Astrocyte of the spinal cord (primary cell): ENCODE results near the gene P2RX7.

Experiments
- DNase-seq: peaks from one replicate; pipeline ENCODE4 v3.0.0; 2011; ENCODE audit warnings: low read depth, low spot score
- H3K4me3 ChIP-seq: 2 replicates; pipeline ENCODE4 v1.5.1; 2011; ENCODE audit warnings: low read depth, mild to moderate bottlenecking, low read length, moderate library complexity
- in situ Hi-C: cut with HindIII; loops from 2 replicates; pipeline ENCODE4 v1.10.0; 2017; ENCODE audit warnings: low sequenced_read_pairs
- TF ChIP-seq, protein P1 (sequence below): IDR thresholded peaks from 2 replicates; pipeline ENCODE4 v1.5.1; 2012; ENCODE audit warnings: low read depth, mild to moderate bottlenecking, low read length, inconsistent platforms

The P2RX7 gene

DNA sequence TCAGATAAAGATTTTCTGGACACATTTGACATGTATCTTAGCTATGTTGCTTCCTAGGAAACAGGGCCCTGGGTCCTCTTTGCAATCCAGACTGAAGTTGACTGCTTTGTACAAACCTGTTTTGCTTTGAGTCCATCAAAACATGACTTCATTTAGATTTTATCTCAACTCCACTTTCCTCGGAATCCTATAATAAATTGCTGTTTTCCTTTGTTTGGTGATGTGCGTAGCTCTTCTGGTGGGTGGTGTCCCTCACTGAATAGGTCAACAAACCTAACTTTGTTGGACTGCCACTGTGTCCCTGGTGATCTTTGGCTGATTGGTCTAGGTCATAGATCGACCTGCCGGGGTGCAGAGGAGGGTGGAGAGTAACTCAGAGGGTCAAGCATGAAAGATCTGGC, 735 bp upstream of the P2RX7 start:
- TF ChIP-seq, protein P1, sequence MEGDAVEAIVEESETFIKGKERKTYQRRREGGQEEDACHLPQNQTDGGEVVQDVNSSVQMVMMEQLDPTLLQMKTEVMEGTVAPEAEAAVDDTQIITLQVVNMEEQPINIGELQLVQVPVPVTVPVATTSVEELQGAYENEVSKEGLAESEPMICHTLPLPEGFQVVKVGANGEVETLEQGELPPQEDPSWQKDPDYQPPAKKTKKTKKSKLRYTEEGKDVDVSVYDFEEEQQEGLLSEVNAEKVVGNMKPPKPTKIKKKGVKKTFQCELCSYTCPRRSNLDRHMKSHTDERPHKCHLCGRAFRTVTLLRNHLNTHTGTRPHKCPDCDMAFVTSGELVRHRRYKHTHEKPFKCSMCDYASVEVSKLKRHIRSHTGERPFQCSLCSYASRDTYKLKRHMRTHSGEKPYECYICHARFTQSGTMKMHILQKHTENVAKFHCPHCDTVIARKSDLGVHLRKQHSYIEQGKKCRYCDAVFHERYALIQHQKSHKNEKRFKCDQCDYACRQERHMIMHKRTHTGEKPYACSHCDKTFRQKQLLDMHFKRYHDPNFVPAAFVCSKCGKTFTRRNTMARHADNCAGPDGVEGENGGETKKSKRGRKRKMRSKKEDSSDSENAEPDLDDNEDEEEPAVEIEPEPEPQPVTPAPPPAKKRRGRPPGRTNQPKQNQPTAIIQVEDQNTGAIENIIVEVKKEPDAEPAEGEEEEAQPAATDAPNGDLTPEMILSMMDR, result no peak
- no peak for DNase-seq
- H3K4me3 ChIP-seq, result no peak overlapping the region
- in situ Hi-C loops, result no loop called here

DNA sequence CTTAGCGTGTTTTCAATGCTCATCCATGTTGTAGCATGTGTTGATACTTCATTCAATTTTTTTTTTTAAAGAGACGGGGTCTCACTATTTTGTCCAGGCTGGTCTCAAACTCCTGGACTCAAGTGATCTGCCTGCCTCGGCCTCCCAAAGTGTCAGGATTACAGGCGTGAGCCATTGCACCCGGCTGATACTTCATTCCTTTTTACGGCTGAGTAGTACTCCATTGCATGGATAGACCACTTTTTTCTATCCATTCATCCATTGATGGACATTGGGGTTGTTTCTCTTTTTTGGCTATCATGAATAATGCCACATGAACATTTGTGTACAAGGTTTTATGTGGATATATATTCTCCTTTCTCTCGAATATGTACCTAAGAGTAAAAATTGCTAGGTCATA, 1.2 kb downstream of the P2RX7 start:
- no peak overlapping the region for H3K4me3 ChIP-seq
- in situ Hi-C loops, result no loop called here
- no peak for DNase-seq
- TF ChIP-seq, protein P1, result no peak

DNA sequence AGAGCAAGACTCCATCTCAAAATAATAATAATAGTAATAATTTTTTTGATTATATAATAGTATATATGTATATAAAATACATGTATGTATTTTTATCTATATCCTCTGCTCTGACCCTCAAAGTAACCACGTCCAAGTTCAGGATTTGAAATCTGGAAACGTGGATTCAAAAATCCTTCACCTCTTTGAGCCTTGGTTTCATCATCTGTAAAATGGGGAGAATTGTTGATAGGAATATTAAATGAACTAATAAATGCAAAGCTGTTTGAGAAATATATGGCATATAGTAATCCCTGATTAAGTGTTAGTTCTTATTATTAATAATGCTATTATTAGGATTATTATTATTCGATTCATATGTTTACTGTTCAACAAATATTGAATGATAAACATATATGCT, 2.6 kb downstream of the P2RX7 start:
- TF ChIP-seq, protein P1, result no peak
- H3K4me3 ChIP-seq, result no peak overlapping the region
- no peak for DNase-seq
- in situ Hi-C loops, result no loop called here

DNA sequence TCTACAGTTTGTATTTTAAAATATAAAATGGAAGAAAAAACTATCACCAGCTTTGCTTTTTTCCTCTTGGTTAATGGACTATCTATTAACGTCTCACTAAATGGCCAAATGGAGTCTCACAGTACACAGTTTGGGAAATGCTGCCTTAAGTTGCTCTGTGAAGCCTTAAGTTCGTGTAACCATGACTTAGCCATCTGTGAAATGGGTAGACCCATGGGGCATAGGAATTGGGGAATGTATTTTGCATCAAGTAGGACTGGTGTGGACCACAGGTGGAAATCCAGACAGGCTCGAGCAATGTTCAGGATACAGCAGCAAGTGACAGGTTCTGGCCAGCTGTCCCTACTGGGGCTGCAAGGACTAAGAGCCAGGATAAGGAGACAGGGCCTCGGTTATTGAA, 4.8 kb downstream of the P2RX7 start:
- TF ChIP-seq, protein P1, result no peak
- no peak for DNase-seq
- in situ Hi-C loops, result no loop called here
- no peak overlapping the region for H3K4me3 ChIP-seq

DNA sequence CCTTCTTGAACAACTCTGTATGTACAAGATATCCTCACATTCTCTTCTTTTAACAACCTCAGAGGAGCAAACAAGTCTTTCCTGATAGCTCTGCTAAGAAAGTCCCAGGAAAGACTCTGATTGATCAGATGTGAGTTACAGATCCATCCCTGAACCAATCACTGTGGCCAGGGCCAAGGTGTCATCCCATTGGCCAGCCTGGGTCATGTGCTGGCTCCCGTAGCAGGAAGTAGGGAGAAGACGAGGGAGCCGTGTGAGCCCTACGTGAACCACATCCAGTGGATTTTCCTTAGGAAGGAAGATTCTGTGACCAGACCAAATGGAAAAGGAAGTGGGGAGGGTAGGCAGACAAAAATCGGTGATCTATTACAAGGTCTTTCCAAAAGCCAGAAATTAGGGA, 5.6 kb downstream of the P2RX7 start:
- TF ChIP-seq, protein P1, result no peak
- no peak overlapping the region for H3K4me3 ChIP-seq
- DNase-seq, result no peak
- in situ Hi-C loops, result no loop called here

- DNase-seq, result no peak
- in situ Hi-C loops, result no loop called here
- TF ChIP-seq, protein P1, result no peak
- no peak overlapping the region for H3K4me3 ChIP-seq
These were observed 6.6 kb downstream of the P2RX7 start for GRCh38 chr12:121139286-121139685.
